Measurements from ENCODE around the gene GPR42. TPM values are rescaled to one million over a fixed set of nuclear protein-coding genes. Genes with fewer than 3 reads are reported as not detected.

The GPR42 gene
- total RNA-seq (not detected in 2 replicates), polyA plus RNA-seq (0.10 and 3.5 TPM in 2 replicates), polyA minus RNA-seq (1.6 TPM in 1 of 2 replicates, not detected in the other)
- not detected for total RNA-seq (2013)

- Mint-ChIP-seq H3K27ac (no peak within 1 kb of the TSS), H3K27me3 (no peaks in the 10 kb centered on the region), H3K9me3 (ENCODE audit: insufficient read depth) (no peaks in the 10 kb centered on the region), H3K4me3 (no peak within 1 kb of the TSS), H3K4me1 (peaks cover 4% of the 10 kb centered on the region)
- Histone ChIP-seq H2AFZ (ENCODE audit: insufficient read depth, low read depth, low read length, poor library complexity, severe bottlenecking) (no peak within 1 kb of the TSS), H3K4me1 (ENCODE audit: control insufficient read depth in 2 of 2, insufficient read depth in 2 of 2, low read length in 2 of 2) (peaks cover 0 to 3% of the 10 kb centered on the region in 2 donors), H3K4me3 (ENCODE audit: control extremely low read depth in 1 of 5, extremely low read depth in 1 of 5, insufficient read depth in 1 of 5, low read depth in 2 of 5, low read length in 4 of 5) (no peak within 1 kb of the TSS), H3K9ac (ENCODE audit: low read length) (no peak within 1 kb of the TSS), H3K27ac (ENCODE audit: low read length in 2 of 2) (no peak within 1 kb of the TSS), H3K27me3 (replicated peaks in 1 of 4; ENCODE audit: control extremely low read depth in 1 of 4, control insufficient read depth in 3 of 4, insufficient read depth in 4 of 4, low read length in 3 of 4) (no peaks in the 10 kb centered on the region), H3K36me3 (replicated peaks in 1 of 2; ENCODE audit: control extremely low read depth in 1 of 2, control insufficient read depth in 1 of 2, extremely low read depth in 1 of 2, insufficient read depth in 2 of 2, low read length in 1 of 2) (no peaks in the 10 kb centered on the region), H3K9me3 (ENCODE audit: control extremely low read depth in 1 of 3, control insufficient read depth in 2 of 3, insufficient read depth in 1 of 3, low read length in 2 of 3) (peaks cover 0 to 5% (median 1%) of the 10 kb centered on the region in 3 donors), H3K4me2 (replicated peaks; ENCODE audit: low read depth, low read length, poor library complexity, severe bottlenecking) (no peak within 1 kb of the TSS), H3K79me2 (ENCODE audit: control insufficient read depth, insufficient read depth, low read length) (no peaks in the 10 kb centered on the region), H4K20me1 (ENCODE audit: control insufficient read depth, insufficient read depth, low read length, poor library complexity, severe bottlenecking) (no peaks in the 10 kb centered on the region)
- TF ChIP-seq EZH2 (IDR thresholded peaks at IDR 0.05; ENCODE audit: borderline replicate concordance, insufficient read depth, low read depth, low read length, poor library complexity, severe bottlenecking), result no peak
- no peak for TF ChIP-seq CTCF (IDR thresholded peaks at IDR 0.05)
- ATAC-seq (ENCODE audit: low read depth) (no peak), DNase-seq (no peak)
- POLR2A ChIA-PET, result no interaction called here
- intact Hi-C loops (cut with micrococcal nuclease), result no loop called here
- CTCF ChIA-PET, result no interaction called here
- 96% methylated on average over 3 of the region's 8 CpGs for WGBS (ENCODE audit: insufficient coverage)
Observed at GRCh38 chr19:35370722-35371121, at the start of gene GPR42. Gene GPR42 (plus strand): TSS chr19:35371068. CDS start chr19:35371360, 292 bp downstream.

GRCh38 chr19:35321291-35321690 lies 49.6 kb upstream of the GPR42 start:
- Mint-ChIP-seq H3K4me1 (peaks cover 84% of the 10 kb centered on the region), H3K9me3 (ENCODE audit: insufficient read depth) (no peaks in the 10 kb centered on the region), H3K4me3 (peak overlapping the region; percentile 27), H3K27me3 (no peaks in the 10 kb centered on the region), H3K27ac (peak overlapping the region; percentile 77)
- no peak for TF ChIP-seq CTCF (IDR thresholded peaks at IDR 0.05)
- TF ChIP-seq EZH2 (IDR thresholded peaks at IDR 0.05; ENCODE audit: borderline replicate concordance, insufficient read depth, low read depth, low read length, poor library complexity, severe bottlenecking), result no peak
- POLR2A ChIA-PET, result interaction anchor here (0.6 to 8.3 kb wide), 4 partner anchors 10 to 136 kb away, joined by 3 to 106 read pairs (median 7); partner anchors contain the start of gene CD22
- H3K9ac ChIP-seq (ENCODE audit: low read length), result no peak overlapping the region
- no CpG with 5 or more reads among the region's 2 CpGs for WGBS (ENCODE audit: insufficient coverage)
- DNase-seq (peak; percentile 57), ATAC-seq (ENCODE audit: low read depth) (no peak)
- peak overlapping the region; percentile 94 to 97 for H3K27ac ChIP-seq (ENCODE audit: low read length in 2 of 2)
- CTCF ChIA-PET, result interaction anchor here (0.6 to 5.0 kb wide), 4 partner anchors 11 to 174 kb away, joined by 3 to 26 read pairs (median 5); no protein-coding TSS in a partner anchor
- H3K79me2 ChIP-seq (ENCODE audit: control insufficient read depth, insufficient read depth, low read length), result peaks cover 30% of the 10 kb centered on the region
- no peak overlapping the region for H3K4me3 ChIP-seq (ENCODE audit: control extremely low read depth in 1 of 5, extremely low read depth in 1 of 5, insufficient read depth in 1 of 5, low read depth in 2 of 5, low read length in 4 of 5)
- H3K4me2 ChIP-seq (replicated peaks; ENCODE audit: low read depth, low read length, poor library complexity, severe bottlenecking), result peak overlapping the region; percentile 84
- H3K9me3 ChIP-seq (ENCODE audit: control extremely low read depth in 1 of 3, control insufficient read depth in 2 of 3, insufficient read depth in 1 of 3, low read length in 2 of 3), result peaks cover 0 to 3% (median 0%) of the 10 kb centered on the region in 3 donors
- peaks cover 89 to 91% of the 10 kb centered on the region in 2 donors for H3K4me1 ChIP-seq (ENCODE audit: control insufficient read depth in 2 of 2, insufficient read depth in 2 of 2, low read length in 2 of 2)
- no peaks in the 10 kb centered on the region for H4K20me1 ChIP-seq (ENCODE audit: control insufficient read depth, insufficient read depth, low read length, poor library complexity, severe bottlenecking)
- intact Hi-C loops (cut with micrococcal nuclease), result loop anchor here (5.0 to 10.0 kb wide), 3 partner anchors 39 to 176 kb away; partner anchors contain the start of genes FXYD7 and HAMP
- no peaks in the 10 kb centered on the region for H3K27me3 ChIP-seq (replicated peaks in 1 of 4; ENCODE audit: control extremely low read depth in 1 of 4, control insufficient read depth in 3 of 4, insufficient read depth in 4 of 4, low read length in 3 of 4)
- H2AFZ ChIP-seq (ENCODE audit: insufficient read depth, low read depth, low read length, poor library complexity, severe bottlenecking), result no peak overlapping the region
- no peaks in the 10 kb centered on the region for H3K36me3 ChIP-seq (replicated peaks in 1 of 2; ENCODE audit: control extremely low read depth in 1 of 2, control insufficient read depth in 1 of 2, extremely low read depth in 1 of 2, insufficient read depth in 2 of 2, low read length in 1 of 2)

All from B cell (primary cell).